SK-N-SH (cell line): ENCODE results near the gene CCT2.

ENCODE experiments used
- CTCF ChIP-seq: fragments of 200-600 bp; sonication (generic); IDR thresholded peaks from 2 replicates; pipeline ENCODE4 v1.6.1; 2017; ENCODE audit warnings: antibody characterized with exemption, mild to moderate bottlenecking, moderate library complexity
- EP300 ChIP-seq, 2 experiments: IDR thresholded peaks; 2 replicates each; pipeline versions ENCODE4 v1.4.0 to v1.6.1; 2012; ENCODE audit warnings: borderline replicate concordance in 1 of 2, low read depth in 1 of 2, low read length in 1 of 2
- FOXJ3 ChIP-seq: sonication (generic); formaldehyde crosslinking; IDR thresholded peaks from 2 replicates; pipeline ENCODE4 v1.5.1; 2020; ENCODE audit warnings: mild to moderate bottlenecking, missing genetic modification reagents
- POLR2AphosphoS5 ChIP-seq: IDR thresholded peaks from 2 replicates; pipeline ENCODE4 v1.6.1; 2012; ENCODE audit warnings: low read depth, low read length

- TF ChIP-seq CTCF (no peak), POLR2AphosphoS5 (no peak), FOXJ3 (no peak), EP300 (IDR thresholded peaks at IDR 0.05; ENCODE audit: borderline replicate concordance in 1 of 2, low read depth in 1 of 2, low read length in 1 of 2) (no peak)
Measured at GRCh38 chr12:69579029-69579428, 6.2 kb upstream of the CCT2 start.
